Neuronal stem cell (in vitro differentiated cells): ENCODE results near the gene CTNNA3.

Experiments
- DNase-seq: peaks from one replicate; pipeline ENCODE4 v3.0.0-alpha.2; 2013; ENCODE audit warnings: low spot score
- H2AFZ ChIP-seq: one replicate; pipeline ENCODE4 v1.6.1; 2013; ENCODE audit warnings: mild to moderate bottlenecking, low read length, inconsistent platforms
- H2AK5ac ChIP-seq: 2 replicates; pipeline ENCODE4 v1.6.1; 2013; ENCODE audit warnings: low read depth, mild to moderate bottlenecking, inconsistent platforms, low read length, moderate library complexity, mixed read lengths
- H2BK120ac ChIP-seq: 2 replicates; pipeline ENCODE4 v1.6.1; 2013; ENCODE audit warnings: low read depth, mild to moderate bottlenecking, inconsistent platforms, low read length, moderate library complexity, mixed read lengths
- H2BK12ac ChIP-seq: one replicate; pipeline ENCODE4 v1.6.1; 2013; ENCODE audit warnings: low read length, inconsistent platforms
- H2BK15ac ChIP-seq: 2 replicates; pipeline ENCODE4 v1.6.1; 2013; ENCODE audit warnings: mild to moderate bottlenecking, low read length, inconsistent platforms, mixed read lengths
- H2BK5ac ChIP-seq: one replicate; pipeline ENCODE4 v1.6.1; 2013; ENCODE audit warnings: inconsistent platforms, mild to moderate bottlenecking, low read length, moderate library complexity
- H3K14ac ChIP-seq: one replicate; pipeline ENCODE4 v1.6.1; 2013; ENCODE audit warnings: low read length, inconsistent platforms
- H3K18ac ChIP-seq: 2 replicates; pipeline ENCODE4 v1.6.1; 2013; ENCODE audit warnings: low read length, inconsistent platforms
- H3K23ac ChIP-seq: 2 replicates; pipeline ENCODE4 v1.6.1; 2013; ENCODE audit warnings: low read depth, mild to moderate bottlenecking, mixed read lengths, low read length, inconsistent platforms; ENCODE audit not compliant: poor library complexity
- H3K27ac ChIP-seq: replicated peaks from 3 replicates; pipeline ENCODE4 v1.5.1; 2013; ENCODE audit warnings: low read length, inconsistent platforms
- H3K27me3 ChIP-seq, 3 experiments: 2 replicates each; pipeline ENCODE4 v1.6.1; 2013; ENCODE audit warnings: low read length in 3 of 3, mild to moderate bottlenecking in 2 of 3, inconsistent platforms in 1 of 3, low read depth in 1 of 3, mixed read lengths in 1 of 3, moderate library complexity in 1 of 3; ENCODE audit not compliant: control insufficient read depth in 3 of 3, insufficient read depth in 3 of 3
- H3K36me3 ChIP-seq, 2 donors: replicated peaks in 1 of 2; 2 replicates each; pipeline ENCODE4 v1.6.1; 2013; ENCODE audit warnings: low read length in 2 of 2; ENCODE audit not compliant: control insufficient read depth in 2 of 2, insufficient read depth in 2 of 2
- H3K4ac ChIP-seq: 2 replicates; pipeline ENCODE4 v1.6.1; 2013; ENCODE audit warnings: inconsistent platforms, mild to moderate bottlenecking, low read length, moderate library complexity
- H3K4me1 ChIP-seq, 2 donors: 1 replicate in 1 of 2; 2 replicates in 1 of 2; pipeline ENCODE4 v1.6.1; 2013; ENCODE audit warnings: low read length in 2 of 2, low read depth in 1 of 2; ENCODE audit not compliant: control insufficient read depth in 2 of 2, insufficient read depth in 1 of 2
- H3K4me2 ChIP-seq: one replicate; pipeline ENCODE4 v1.6.1; 2013; ENCODE audit warnings: mild to moderate bottlenecking, low read length, inconsistent platforms; ENCODE audit not compliant: insufficient read depth, poor library complexity, severe bottlenecking
- H3K4me3 ChIP-seq, 2 donors: 2 replicates each; pipeline ENCODE4 v1.5.1; 2013; ENCODE audit warnings: low read length in 2 of 2, mild to moderate bottlenecking in 2 of 2, inconsistent platforms in 1 of 2, moderate library complexity in 1 of 2
- H3K79me1 ChIP-seq: one replicate; pipeline ENCODE4 v1.6.1; 2013; ENCODE audit warnings: low read depth, mild to moderate bottlenecking, inconsistent platforms, low read length, moderate library complexity
- H3K9ac ChIP-seq: one replicate; pipeline ENCODE4 v1.6.1; 2013; ENCODE audit warnings: mild to moderate bottlenecking, low read depth, low read length, inconsistent platforms; ENCODE audit not compliant: poor library complexity
- H3K9me3 ChIP-seq, 2 donors: replicated peaks in 1 of 2; 2 replicates each; pipeline versions ENCODE3 to v1.6.1; 2013; ENCODE audit warnings: low read length in 2 of 2, mild to moderate bottlenecking in 2 of 2, inconsistent platforms in 1 of 2, low read depth in 1 of 2, mixed read lengths in 1 of 2, moderate library complexity in 1 of 2; ENCODE audit not compliant: control insufficient read depth in 2 of 2, insufficient read depth in 1 of 2
- H4K8ac ChIP-seq: one replicate; pipeline ENCODE4 v1.6.1; 2013; ENCODE audit warnings: low read depth, mild to moderate bottlenecking, inconsistent platforms, low read length, moderate library complexity
- H4K91ac ChIP-seq: one replicate; pipeline ENCODE4 v1.6.1; 2013; ENCODE audit warnings: low read length, low read depth, mild to moderate bottlenecking, inconsistent platforms; ENCODE audit not compliant: poor library complexity
- WGBS, 2 donors: extraction: QIAGEN DNeasy Blood & Tissue Kit; methylation state at CpG; one replicate each; pipeline ENCODE4 v1.1.7; 2013; ENCODE audit warnings: missing lambda C conversion rate in 2 of 2, mixed read lengths in 1 of 2; ENCODE audit not compliant: insufficient read length in 2 of 2, insufficient replicate concordance in 1 of 2; ENCODE audit errors: extremely low coverage in 2 of 2; 5-methylcytosine and 5-hydroxymethylcytosine counted together

Gene CTNNA3

GRCh38 chr10:66008221-66008620 is 1687.8 kb downstream of the CTNNA3 start:
- WGBS, 2 donors: no CpG with 5 or more reads among the region's 5 CpGs
- H2BK120ac ChIP-seq: no peak overlapping the region
- H3K4me3 ChIP-seq: no peak overlapping the region
- no peaks in the 10 kb centered on the region for H3K27me3 ChIP-seq
- H3K4me2 ChIP-seq: no peak overlapping the region
- no peak overlapping the region for H3K18ac ChIP-seq
- H3K27ac ChIP-seq: no peak overlapping the region
- H3K14ac ChIP-seq: no peak overlapping the region
- H4K8ac ChIP-seq: no peak overlapping the region
- no peak overlapping the region for H3K23ac ChIP-seq
- no peak overlapping the region for H2BK15ac ChIP-seq
- no peak overlapping the region for H2AK5ac ChIP-seq
- no peak overlapping the region for H2BK12ac ChIP-seq
- no peaks in the 10 kb centered on the region for H3K9me3 ChIP-seq
- H4K91ac ChIP-seq: no peak overlapping the region
- H2AFZ ChIP-seq: no peak overlapping the region
- no peak overlapping the region for H2BK5ac ChIP-seq
- DNase-seq: no peak
- no peak overlapping the region for H3K9ac ChIP-seq
- no peaks in the 10 kb centered on the region for H3K36me3 ChIP-seq
- H3K4me1 ChIP-seq: peaks cover 0 to 2% of the 10 kb centered on the region in 2 donors
- no peak overlapping the region for H3K4ac ChIP-seq
- no peaks in the 10 kb centered on the region for H3K79me1 ChIP-seq

- Histone ChIP-seq H3K4me2 (no peak overlapping the region), H3K36me3 (no peaks in the 10 kb centered on the region), H3K9ac (no peak overlapping the region), H2BK12ac (no peak overlapping the region), H3K27me3 (no peaks in the 10 kb centered on the region), H3K79me1 (no peaks in the 10 kb centered on the region), H2BK120ac (no peak overlapping the region), H3K27ac (no peak overlapping the region), H4K8ac (no peak overlapping the region), H3K18ac (no peak overlapping the region), H2BK5ac (no peak overlapping the region), H3K14ac (no peak overlapping the region), H3K4ac (no peak overlapping the region), H2AK5ac (no peak overlapping the region), H3K9me3 (no peaks in the 10 kb centered on the region), H3K4me3 (no peak overlapping the region), H3K23ac (no peak overlapping the region), H2AFZ (no peak overlapping the region), H3K4me1 (peaks cover 0 to 2% of the 10 kb centered on the region in 2 donors), H2BK15ac (no peak overlapping the region), H4K91ac (no peak overlapping the region)
- DNase-seq: no peak
- WGBS, 2 donors: no CpG with 5 or more reads among the region's 4 CpGs
Measured at GRCh38 chr10:66006411-66006810, 1689.6 kb downstream of the CTNNA3 start.

- Histone ChIP-seq H2AFZ (no peak overlapping the region), H3K27ac (no peak overlapping the region), H4K91ac (no peak overlapping the region), H2BK12ac (no peak overlapping the region), H3K23ac (no peak overlapping the region), H2BK5ac (no peak overlapping the region), H3K4me1 (no peaks in the 10 kb centered on the region), H3K27me3 (no peaks in the 10 kb centered on the region), H4K8ac (no peak overlapping the region), H3K4me3 (no peak overlapping the region), H3K36me3 (no peaks in the 10 kb centered on the region), H3K9ac (no peak overlapping the region), H3K18ac (no peak overlapping the region), H3K4me2 (no peak overlapping the region), H2BK120ac (no peak overlapping the region), H3K79me1 (no peaks in the 10 kb centered on the region), H3K14ac (no peak overlapping the region), H3K4ac (no peak overlapping the region), H3K9me3 (no peaks in the 10 kb centered on the region), H2BK15ac (no peak overlapping the region), H2AK5ac (no peak overlapping the region)
- DNase-seq: no peak
Measured at GRCh38 chr10:65993451-65993850, 1702.5 kb downstream of the CTNNA3 start.

GRCh38 chr10:65968871-65969270 is 1727.1 kb downstream of the CTNNA3 start:
- no peak overlapping the region for H3K9ac ChIP-seq
- no peaks in the 10 kb centered on the region for H3K27me3 ChIP-seq
- H4K8ac ChIP-seq: no peak overlapping the region
- H3K36me3 ChIP-seq: no peaks in the 10 kb centered on the region
- H3K4ac ChIP-seq: no peak overlapping the region
- no peak overlapping the region for H2BK15ac ChIP-seq
- H3K18ac ChIP-seq: no peak overlapping the region
- H3K27ac ChIP-seq: no peak overlapping the region
- H3K79me1 ChIP-seq: no peaks in the 10 kb centered on the region
- H3K4me1 ChIP-seq: no peaks in the 10 kb centered on the region
- no peak overlapping the region for H3K23ac ChIP-seq
- no CpG with 5 or more reads among the region's 3 CpGs for WGBS, 2 donors
- no peak overlapping the region for H2BK5ac ChIP-seq
- H4K91ac ChIP-seq: no peak overlapping the region
- no peak overlapping the region for H2BK12ac ChIP-seq
- H2BK120ac ChIP-seq: no peak overlapping the region
- H2AFZ ChIP-seq: no peak overlapping the region
- no peak overlapping the region for H3K4me3 ChIP-seq
- H3K9me3 ChIP-seq: no peaks in the 10 kb centered on the region
- DNase-seq: no peak
- no peak overlapping the region for H3K14ac ChIP-seq
- H3K4me2 ChIP-seq: no peak overlapping the region
- no peak overlapping the region for H2AK5ac ChIP-seq
